GM12873 (cell line): ENCODE results near the gene ROMO1.

ENCODE experiments used
- CTCF ChIP-seq: IDR thresholded peaks from 2 replicates; pipeline ENCODE4 v1.5.1; 2012; ENCODE audit warnings: low read depth, mild to moderate bottlenecking, moderate library complexity, low read length, control low read depth; ENCODE audit not compliant: insufficient read depth; ENCODE audit errors: missing control alignments

The ROMO1 gene

DNA sequence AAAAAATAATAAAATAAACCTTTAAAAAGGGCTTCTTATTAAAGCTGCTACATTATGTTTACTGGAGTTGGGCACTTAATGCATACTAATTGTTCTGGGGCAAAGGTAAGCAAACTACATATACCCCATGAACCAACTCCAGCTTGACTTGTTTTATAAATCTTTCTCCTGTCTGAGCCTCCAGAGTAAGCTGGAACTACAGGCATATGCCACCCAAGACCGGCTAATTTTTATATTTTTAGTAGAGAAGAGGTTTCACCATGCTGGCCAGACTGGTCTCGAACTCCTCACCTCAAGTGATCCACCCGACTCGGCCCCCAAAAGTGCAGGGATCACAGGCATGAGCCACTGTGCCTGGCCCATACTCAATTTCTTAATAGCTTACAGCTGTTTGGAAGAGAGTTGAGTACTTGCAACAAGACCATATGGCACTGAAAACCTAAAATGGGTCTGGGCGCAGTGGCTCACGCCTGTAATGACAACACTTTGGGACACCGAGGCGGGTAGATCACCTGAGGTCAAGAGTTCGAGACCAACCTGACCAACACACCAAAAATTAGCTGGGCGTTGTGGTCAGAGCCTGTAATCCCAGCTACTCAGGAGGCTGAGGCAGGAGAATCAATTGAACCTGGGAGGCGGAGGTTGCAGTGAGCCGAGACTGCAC, 19.9 kb downstream of the ROMO1 start:
- no peak for TF ChIP-seq CTCF

DNA sequence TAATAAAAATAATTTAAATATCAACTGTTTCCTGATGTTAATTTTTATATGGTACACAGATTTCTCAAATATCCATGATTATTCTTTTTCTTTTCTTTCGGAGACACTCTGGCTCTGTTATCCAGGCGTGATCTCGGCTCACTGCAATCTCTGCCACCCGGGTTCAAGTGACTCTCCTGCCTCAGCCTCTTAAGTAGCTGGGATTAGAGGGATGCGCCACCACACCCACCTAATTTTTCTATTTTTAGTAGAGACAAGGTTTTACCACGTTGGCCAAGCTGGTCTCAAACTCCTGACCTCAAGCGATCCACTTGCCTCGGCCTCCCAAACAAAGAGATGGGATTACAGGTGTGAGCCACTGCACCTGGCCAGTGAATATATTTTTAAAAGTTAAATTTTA, 20.5 kb downstream of the ROMO1 start:
- TF ChIP-seq CTCF: no peak

DNA sequence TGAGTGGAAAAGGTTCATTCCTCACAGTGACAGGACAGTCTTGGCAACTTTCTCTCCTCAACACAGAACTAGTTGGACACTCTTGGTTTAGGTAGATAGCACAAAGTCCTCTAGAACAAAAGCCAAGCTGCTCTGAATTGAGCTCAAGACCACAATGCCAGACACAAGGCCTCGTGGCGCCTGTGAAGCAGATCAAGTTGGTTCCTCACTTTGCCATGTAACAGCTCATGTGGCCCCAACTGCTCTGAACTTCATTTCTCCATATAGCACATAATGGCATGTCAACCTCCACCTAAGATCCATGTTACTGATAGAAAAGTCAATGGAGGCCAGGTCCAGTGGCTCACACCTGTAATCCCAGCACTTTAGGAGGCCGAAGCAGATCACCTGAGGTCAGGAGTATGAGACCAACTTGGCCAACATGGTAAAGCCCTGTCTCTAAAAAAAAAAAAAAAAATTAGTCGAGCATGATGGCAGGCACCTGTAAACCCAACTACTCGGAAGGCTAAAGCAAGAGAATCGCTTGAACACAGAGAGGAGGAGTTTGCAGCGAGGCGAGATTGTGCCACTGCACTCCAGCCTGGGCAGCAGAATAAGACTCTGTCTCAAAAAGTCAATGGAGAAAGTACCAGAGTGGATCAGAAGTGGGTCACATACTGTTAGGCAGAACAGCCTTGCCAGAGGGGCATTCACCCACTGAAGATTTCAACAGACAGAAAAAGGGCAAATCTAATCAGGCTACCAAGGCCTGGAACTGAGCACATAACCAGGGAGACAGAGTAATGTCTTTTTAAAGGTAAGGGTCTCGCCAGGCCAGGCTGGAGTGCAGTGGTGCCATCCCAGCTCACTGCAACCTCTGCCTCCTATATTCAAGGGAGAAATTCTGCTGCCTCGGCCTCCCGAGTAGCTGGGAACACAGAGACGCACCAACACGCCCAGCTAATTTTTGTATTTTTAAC, 21.2 kb downstream of the ROMO1 start:
- TF ChIP-seq CTCF: no peak

GRCh38 chr20:35721219-35721618, 22.0 kb downstream of the ROMO1 start:
- no peak for TF ChIP-seq CTCF

DNA sequence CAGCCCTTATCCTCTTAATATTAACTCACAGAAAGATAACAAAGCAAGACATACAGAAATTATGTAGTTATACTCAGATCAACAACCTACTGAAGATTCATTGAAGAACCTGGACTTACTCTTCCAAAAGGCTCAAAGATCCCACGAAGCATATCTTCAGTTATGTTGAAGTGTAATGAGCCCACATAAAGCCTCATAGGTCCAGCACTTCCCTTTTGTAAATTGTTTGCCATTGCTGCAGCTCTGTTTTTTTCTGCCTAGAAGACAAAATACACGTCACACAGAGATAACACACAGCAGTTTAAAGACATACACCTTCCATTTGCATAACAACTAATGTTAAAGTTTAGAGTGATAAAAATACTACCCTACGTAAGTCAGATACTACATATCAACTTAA, 22.4 kb downstream of the ROMO1 start:
- no peak for TF ChIP-seq CTCF

GRCh38 chr20:35724321-35725230, 25.4 kb downstream of the ROMO1 start:
- no peak for TF ChIP-seq CTCF
